GM18951 (cell line): ENCODE data around the gene TXNRD3.

Source experiments
- POLR2A ChIP-seq: IDR thresholded peaks from 4 replicates; pipeline ENCODE4 v1.6.1; 2011; ENCODE audit warnings: mild to moderate bottlenecking; ENCODE audit not compliant: insufficient read length, insufficient read depth; ENCODE audit errors: extremely low read depth
- in situ Hi-C: fragments of 300-500 bp; cut with MboI; formaldehyde crosslinking; loops from one replicate; pipeline ENCODE4 v1.12.0; 2022; ENCODE audit warnings: low sequenced_read_pairs, mixed read lengths, inconsistent platforms; ENCODE audit not compliant: unreplicated experiment

Gene TXNRD3

DNA sequence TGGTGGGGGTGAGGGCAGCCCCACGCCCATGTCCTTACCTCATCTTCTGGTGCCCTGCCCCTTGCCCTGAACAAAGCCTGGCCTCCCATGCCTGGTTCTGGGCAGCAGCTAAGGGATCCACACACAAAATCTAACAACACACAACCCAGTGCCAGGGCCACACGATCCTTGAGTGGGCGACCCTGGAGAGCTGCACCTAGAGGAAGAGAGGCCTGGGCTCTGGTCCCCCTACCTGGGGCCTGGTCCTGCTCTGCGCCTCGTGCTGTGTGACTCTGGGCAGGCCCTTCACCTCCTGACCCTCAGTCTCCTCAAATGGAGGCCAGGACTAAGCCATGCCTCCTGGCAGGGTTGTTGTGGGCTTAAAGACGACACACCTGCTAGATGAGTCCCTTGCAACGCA, 76.2 kb downstream of the TXNRD3 start:
- in situ Hi-C loops = no loop called here
- no peak for TF ChIP-seq POLR2A

DNA sequence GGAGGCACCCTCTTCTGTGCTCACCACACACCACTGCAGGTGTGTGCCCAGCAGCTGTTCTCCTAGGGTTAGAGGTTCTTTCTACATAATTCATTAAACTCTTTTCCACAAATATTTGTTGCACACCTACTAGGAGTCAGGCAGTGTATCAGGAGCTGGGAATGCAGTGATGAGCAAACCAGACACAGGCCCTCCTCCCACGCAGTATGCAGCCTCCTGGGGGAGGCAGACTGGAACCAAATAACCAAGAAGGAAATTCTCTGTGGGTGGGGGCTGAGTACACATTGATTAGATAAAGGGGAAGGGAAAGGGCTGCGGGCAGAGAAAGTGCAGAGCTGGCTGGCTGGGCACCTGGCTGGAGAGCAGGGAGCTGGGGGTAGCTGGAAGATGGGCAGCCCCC, 77.7 kb downstream of the TXNRD3 start:
- in situ Hi-C loops = no loop called here
- no peak for TF ChIP-seq POLR2A

DNA sequence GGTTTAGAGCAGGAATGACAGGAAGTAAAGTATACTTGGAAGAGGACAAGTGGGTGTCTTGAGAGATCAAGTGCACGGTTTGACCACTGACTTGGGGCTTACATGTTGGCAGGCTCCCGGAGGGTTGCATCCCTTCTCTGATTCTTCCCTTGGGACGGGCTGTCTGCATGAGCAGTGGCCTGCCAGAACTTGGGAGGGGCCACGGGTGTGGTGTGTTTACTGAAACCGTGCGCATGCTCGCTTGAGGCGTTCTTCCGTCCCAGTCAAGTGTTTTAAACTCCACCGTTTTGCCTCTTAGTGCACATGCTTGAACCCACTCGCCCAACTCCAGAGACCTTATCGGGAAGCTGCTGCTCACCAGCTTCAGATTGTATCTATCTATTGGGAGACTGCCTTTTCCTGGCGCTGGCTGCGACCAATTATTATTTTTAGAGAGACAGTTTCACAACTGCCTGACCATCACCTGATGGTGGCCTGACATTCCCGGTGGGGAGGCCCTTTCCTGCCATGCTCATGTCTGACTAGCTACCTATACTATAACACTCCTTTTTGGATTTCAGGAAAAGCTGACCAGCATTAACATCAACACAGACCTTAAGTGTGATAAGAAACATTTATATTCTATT, 81.3 kb downstream of the TXNRD3 start:
- in situ Hi-C loops = no loop called here
- no peak for TF ChIP-seq POLR2A

DNA sequence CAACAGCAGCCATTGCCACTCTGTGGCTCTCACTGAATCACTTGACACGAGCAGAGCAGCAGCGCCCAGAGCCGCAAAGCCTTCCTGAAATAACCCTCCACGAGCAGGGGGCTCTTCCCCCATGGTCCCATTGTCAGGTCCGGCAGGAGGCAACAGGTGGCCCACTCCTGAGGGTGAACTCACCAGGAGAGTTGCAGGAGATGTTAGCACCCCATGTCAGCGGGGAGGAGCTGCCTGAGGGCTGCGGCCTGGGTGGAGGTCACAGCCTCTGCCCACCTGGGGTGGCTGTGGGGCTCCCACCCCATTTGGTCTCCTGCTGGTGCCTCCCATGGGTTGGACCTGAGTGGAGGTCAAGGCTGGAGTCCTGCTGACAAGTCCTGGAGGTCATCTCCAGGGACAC, 83.8 kb downstream of the TXNRD3 start:
- no peak for TF ChIP-seq POLR2A
- in situ Hi-C loops = no loop called here

DNA sequence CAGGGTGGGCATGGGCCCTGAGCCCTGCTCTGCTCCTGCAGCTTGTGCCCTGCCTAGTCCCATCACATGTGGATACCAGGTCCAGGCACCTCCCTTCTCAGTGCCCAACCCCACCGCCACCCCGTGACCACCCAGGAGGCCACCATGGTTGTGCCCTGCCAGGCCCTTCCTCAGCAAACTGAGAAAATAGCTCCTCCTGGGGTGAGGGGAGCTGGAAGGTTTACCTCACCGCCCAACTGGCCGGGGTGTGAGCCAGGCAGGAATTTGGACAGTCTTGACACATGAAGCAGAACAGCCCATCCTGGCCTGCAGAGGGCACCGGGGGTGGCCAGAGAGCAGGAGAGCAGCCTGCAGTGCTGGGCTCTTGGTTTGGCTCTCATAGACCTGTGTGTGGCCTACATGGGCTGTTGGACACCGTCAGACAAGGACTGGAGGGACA, 84.8 kb downstream of the TXNRD3 start:
- no peak for TF ChIP-seq POLR2A
- in situ Hi-C loops = no loop called here

DNA sequence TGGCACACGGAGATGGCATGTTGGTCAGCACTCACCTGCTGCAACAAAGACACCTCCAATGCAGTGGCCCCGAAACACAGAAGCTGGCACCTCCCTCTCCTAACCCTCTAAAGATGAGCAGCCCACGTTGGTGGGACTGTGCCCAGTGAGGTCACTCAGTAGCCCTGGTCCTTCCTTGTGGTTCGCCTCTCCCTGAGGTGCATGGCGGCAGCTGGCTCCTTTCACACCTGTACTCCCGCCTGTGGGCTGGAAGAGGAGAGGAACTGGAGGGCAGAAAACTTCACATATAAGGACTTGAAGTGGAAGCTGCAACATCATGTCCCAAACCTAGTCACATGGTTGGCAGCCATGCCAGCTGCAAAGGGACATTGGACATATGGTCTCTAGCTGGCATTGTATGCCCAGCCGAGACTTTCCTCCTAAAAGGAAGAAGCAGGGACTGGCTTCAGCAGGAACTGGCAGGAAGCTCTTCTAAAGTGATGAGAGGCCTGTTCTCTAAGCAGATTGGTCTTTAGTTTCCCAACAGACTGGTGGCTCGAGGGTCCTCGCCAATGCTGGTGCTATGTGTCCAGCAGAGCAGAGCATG, 85.4 kb downstream of the TXNRD3 start:
- in situ Hi-C loops = no loop called here
- no peak for TF ChIP-seq POLR2A

DNA sequence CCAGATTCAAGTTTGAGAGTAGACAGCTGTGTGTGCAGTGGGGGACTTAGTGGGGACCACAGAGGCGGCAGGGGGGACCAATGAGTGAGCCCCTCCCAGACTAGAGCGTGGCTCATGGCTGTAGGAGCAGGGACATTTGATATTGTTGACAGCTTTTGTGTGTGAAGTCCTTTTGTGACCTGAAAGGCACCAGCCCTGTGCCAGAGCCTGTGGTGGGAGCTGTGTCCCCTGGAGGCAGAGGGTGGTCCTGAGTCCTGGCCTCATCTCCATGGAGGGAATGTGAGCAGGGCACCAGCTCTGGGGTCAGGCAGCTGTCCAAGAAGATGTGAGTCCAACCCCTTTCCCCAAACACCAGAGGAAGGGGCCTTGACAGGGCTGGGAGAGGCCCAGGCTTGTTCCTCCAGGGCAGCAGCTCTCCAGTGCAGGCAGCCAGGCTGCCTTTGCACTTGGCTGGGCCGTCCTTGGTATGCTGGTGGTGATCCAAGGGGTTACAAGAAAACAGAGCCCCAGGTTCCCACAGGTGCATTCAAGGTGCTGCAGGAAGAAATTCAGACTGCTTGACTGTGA, 86.1 kb downstream of the TXNRD3 start:
- no peak for TF ChIP-seq POLR2A
- in situ Hi-C loops = no loop called here

DNA sequence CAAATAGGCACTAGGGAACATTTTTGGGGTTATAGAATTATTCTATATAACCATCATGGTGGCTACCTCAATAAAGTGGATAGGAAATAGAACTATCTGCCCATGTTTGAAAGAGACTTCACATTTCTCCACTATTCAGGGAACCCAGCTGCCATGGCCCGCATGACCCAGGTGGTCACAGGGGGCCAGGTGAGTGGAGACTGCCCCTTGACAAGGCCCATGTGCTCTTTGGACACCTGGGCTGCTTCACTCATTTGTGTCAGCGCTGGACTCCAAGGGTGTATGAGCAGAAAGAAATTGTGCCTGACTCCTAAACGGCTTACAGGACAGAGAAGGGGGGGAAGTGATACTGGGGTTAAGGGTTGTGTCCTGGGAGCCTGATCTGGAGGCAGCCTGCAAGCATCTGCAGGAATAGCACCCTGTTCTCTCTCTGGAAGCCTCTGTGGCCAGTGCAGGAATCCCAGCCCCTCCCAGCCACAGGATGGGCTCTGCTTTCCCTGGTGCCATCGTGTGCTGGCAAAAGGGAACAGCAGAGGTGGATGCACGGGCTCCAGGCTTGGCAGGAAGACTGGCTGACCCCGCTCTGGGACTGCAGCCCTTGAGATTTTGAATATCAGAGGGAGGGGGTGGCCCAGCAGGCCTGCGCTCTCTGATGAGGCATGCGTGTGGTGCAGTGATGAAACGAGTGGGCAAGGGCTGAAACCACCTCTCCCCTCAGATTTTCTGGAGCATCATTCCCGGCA, 87.1 kb downstream of the TXNRD3 start:
- in situ Hi-C loops = no loop called here
- TF ChIP-seq POLR2A = no peak

DNA sequence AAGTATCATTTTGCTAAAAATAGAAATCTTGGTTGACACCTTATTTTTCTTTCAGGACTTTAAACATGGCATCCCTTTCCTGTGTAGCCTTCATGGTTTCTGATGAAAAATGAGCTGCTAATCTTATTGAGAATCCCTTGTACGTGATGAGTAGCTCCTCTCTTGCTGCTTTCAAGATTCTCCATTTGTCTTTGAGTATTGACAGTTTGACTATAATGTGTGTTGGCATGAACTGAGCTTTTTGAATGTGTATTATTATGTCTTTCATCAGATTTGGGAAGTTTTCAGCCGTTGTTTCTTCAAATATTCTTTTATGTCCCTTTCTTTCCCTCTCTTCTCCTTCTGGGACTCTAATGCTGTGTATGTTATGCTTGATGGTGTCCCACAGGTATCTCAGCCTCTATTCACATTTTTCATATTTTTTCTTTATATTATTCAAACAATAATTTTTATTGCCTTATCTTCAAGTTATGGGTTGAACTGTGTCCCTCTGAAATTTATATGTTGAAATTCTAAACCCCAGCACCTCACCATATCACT, 92.1 kb downstream of the TXNRD3 start:
- in situ Hi-C loops = no loop called here
- no peak for TF ChIP-seq POLR2A

DNA sequence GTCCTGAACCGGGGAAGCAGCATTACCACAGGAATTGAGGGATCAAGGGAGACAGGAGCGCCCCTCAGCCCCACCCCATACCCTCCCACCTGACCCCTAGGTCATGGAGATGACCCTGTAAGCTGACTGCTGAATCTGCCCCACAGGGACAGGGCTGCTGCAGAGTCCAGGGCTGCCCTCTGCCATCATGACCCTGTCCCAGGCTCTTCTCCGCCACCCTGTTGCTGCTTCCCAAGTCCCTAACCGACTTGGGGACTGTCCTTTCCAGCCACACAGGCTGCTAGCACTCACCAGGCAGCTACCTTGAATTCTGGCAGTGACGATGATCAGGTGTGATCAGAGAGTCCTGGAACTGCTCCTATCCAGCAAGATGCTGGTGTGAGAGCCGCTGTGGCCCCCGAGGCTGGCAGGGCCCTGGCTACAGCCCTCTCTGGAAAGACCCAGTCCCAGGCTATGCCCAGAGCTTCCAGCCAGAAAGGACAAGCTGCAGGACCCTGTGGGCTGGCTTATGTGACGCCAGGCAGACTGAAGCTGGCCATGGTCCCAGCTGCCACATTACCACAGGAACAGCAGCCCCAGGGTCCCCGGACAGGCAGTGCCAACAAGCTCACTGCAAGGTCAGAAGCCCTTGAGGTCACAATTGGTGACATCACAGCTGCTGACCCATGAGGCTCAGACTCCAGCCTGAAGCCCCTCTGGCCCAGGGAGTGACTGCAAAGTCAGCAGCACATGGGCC, 96.4 kb downstream of the TXNRD3 start, which contains the start of gene C3orf22:
Gene C3orf22, minus strand, starts transcription at position 597 of the 736 bp plus-strand sequence. CDS start 5,542 bp downstream, outside the sequence.
- in situ Hi-C loops = no loop called here

DNA sequence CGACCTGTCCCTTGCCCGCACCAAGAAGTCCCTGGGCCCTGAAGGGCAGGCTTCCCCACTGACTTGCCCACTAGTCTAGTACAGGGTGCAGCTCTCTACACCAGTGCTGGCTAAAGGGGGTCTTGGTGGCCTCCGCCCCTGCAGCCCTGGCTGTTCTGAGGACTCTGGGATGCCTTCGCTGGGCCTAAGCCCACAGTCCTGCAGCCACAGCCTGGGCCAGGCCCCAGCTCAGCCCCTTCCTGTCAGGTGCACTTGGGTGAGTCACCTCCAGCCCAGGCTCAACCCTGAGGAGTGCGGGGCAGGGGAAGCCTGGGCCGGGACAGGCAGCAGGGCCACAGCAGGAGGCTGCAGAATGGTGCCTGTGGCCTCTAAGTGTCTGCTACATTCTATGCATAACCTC, 97.2 kb downstream of the TXNRD3 start:
- in situ Hi-C loops = no loop called here
- TF ChIP-seq POLR2A = no peak

More for the DNA sequence above, 96.4 kb downstream of the TXNRD3 start, which contains the start of gene C3orf22:
- no peak for TF ChIP-seq POLR2A

DNA sequence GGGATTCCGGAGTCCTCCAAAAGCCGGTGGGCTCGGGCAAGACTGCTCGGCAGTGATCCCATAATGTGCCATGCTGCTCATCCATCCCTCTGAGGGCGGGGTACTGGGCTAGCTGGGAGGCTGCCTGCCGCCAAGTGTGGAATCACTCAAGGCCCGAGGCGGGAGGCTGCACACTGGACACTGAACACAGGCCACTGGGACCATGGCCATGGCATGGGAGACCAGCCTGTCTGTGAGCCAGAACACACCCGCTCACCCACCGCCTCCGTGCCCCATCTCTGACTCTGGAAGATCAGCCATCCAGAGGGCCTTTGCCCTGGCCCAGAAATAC, 97.5 kb downstream of the TXNRD3 start:
- in situ Hi-C loops = no loop called here
- TF ChIP-seq POLR2A = no peak
